IPS-18a (cell line): ENCODE data around the gene SMPDL3B.
A peak's percentile ranks its signal among the peaks of the same experiment; 100 is the strongest.

Source experiments
- H3K27ac ChIP-seq: one replicate; pipeline ENCODE4 v1.5.1; 2013; ENCODE audit warnings: low read length
- H3K27me3 ChIP-seq: one replicate; pipeline ENCODE4 v1.6.1; 2013; ENCODE audit warnings: mild to moderate bottlenecking, low read length; ENCODE audit not compliant: control insufficient read depth, insufficient read depth
- H3K36me3 ChIP-seq: one replicate; pipeline ENCODE4 v1.6.1; 2013; ENCODE audit warnings: low read depth, low read length; ENCODE audit not compliant: control insufficient read depth
- H3K4me1 ChIP-seq: one replicate; pipeline ENCODE4 v1.6.1; 2013; ENCODE audit warnings: low read depth, low read length; ENCODE audit not compliant: control insufficient read depth
- H3K4me3 ChIP-seq: one replicate; pipeline ENCODE4 v1.5.1; 2013; ENCODE audit warnings: low read length
- H3K9ac ChIP-seq: one replicate; pipeline ENCODE4 v1.6.1; 2013; ENCODE audit warnings: mild to moderate bottlenecking, low read length, moderate library complexity
- H3K9me3 ChIP-seq: one replicate; pipeline ENCODE4 v1.6.1; 2013; ENCODE audit warnings: low read depth, low read length; ENCODE audit not compliant: control insufficient read depth

SMPDL3B gene

DNA sequence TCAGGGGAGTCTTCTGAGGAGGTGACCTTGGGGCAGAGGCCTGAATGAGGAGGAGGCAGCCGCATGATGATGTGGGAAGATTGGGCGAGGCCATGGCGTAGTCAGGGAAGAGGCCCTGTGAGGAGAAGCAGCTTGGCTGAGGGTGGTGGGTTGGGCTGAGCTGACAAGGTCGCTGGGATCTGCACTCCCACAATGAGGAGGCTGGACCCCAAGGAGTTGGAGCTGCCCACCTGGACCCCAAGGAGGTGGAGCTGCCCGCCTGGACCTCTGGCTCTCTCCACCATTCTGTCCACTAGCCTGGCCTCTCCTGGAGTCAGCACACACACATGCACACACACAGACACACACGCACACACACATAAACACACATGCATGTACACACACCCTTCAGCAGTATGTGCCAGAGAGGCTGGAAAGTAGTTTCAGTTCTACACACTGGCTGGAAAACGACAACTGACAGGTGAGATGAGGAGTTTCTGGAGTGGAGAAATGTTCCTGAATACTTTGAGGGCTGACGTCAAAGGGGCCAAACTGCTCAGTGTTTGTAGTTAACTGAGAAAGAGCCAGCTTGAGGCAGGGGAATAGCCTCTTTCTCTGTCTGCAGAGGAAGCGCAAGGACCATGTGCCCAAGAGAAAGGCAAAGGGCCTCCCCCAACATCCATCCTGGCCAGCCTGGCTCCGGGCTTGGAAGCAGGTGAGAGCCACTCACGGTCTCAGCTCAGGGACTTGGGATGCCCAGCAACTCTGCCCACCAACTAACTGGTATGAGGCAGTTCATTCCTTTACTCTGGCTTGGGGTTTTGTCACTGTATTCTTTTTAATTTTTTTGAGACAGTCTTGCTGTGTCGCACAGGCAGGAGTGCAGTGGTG is 7.1 kb downstream of the SMPDL3B start:
- no peak overlapping the region for H3K27ac ChIP-seq
- no peak overlapping the region for H3K4me3 ChIP-seq
- H3K9ac ChIP-seq = no peak overlapping the region
- H3K27me3 ChIP-seq = no peaks in the 10 kb centered on the region
- peaks cover 10% of the 10 kb centered on the region for H3K36me3 ChIP-seq
- no peaks in the 10 kb centered on the region for H3K9me3 ChIP-seq
- H3K4me1 ChIP-seq = peaks cover 15% of the 10 kb centered on the region

GRCh38 chr1:27945020-27945419 is 10.2 kb downstream of the SMPDL3B start:
- no peaks in the 10 kb centered on the region for H3K4me1 ChIP-seq
- H3K4me3 ChIP-seq = no peak overlapping the region
- no peak overlapping the region for H3K9ac ChIP-seq
- H3K36me3 ChIP-seq = peaks cover 28% of the 10 kb centered on the region
- H3K27me3 ChIP-seq = no peaks in the 10 kb centered on the region
- H3K9me3 ChIP-seq = no peaks in the 10 kb centered on the region
- H3K27ac ChIP-seq = no peak overlapping the region

DNA sequence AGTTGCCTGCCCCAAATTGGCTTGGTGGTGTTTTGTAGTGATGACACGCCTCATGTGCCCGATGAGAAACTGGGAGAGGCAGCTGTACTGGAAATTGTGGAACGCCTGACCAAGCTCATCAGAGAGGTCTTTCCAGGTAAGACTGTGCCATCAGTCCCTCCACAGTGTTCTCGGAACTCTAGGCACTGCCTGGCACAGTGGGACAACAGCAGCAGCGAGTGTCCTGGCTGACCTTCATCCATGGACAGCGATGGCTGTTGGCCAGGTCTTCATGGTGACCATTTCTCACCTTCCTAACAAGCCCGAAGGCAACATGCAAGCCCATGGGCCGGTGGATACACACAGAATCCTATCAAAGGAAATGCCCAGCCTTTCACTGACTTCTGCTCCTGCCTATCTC is 14.2 kb downstream of the SMPDL3B start:
- Histone ChIP-seq H3K27ac (no peak overlapping the region), H3K9ac (no peak overlapping the region), H3K9me3 (no peaks in the 10 kb centered on the region), H3K36me3 (peaks cover 34% of the 10 kb centered on the region), H3K4me3 (no peak overlapping the region), H3K27me3 (no peaks in the 10 kb centered on the region), H3K4me1 (no peaks in the 10 kb centered on the region)

DNA sequence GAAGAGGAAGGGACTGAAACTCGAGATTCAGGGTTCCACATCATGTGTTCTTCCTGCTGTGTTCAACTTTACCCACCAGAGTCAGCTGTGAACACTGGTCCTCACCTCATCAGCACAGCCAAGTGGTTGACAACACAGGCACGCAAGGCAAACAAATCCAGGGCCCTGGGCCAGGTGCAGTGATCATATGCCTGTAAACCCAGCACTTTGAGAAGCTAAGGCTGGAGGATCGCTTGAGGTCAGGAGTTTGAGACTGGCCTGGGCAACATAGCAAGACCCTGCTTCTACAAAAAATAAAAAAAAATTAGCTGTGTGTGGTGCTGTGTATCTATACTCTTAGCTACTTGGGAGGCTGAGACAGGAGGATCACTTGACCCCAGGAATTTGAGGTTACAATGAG is 16.6 kb downstream of the SMPDL3B start:
- Histone ChIP-seq H3K27ac (no peak overlapping the region), H3K4me1 (no peaks in the 10 kb centered on the region), H3K9ac (no peak overlapping the region), H3K4me3 (no peak overlapping the region), H3K27me3 (no peaks in the 10 kb centered on the region), H3K9me3 (no peaks in the 10 kb centered on the region), H3K36me3 (peaks cover 48% of the 10 kb centered on the region)

- H3K27ac ChIP-seq = no peak overlapping the region
- H3K4me1 ChIP-seq = no peaks in the 10 kb centered on the region
- H3K9me3 ChIP-seq = no peaks in the 10 kb centered on the region
- H3K36me3 ChIP-seq = peaks cover 49% of the 10 kb centered on the region
- H3K4me3 ChIP-seq = no peak overlapping the region
- H3K9ac ChIP-seq = no peak overlapping the region
- no peaks in the 10 kb centered on the region for H3K27me3 ChIP-seq
Observed at GRCh38 chr1:27952147-27952546, 17.3 kb downstream of the SMPDL3B start.

GRCh38 chr1:27954186-27954585 is 19.4 kb downstream of the SMPDL3B start:
- Histone ChIP-seq H3K9me3 (no peaks in the 10 kb centered on the region), H3K27me3 (no peaks in the 10 kb centered on the region), H3K36me3 (peaks cover 45% of the 10 kb centered on the region), H3K4me3 (no peak overlapping the region), H3K27ac (no peak overlapping the region), H3K4me1 (no peaks in the 10 kb centered on the region), H3K9ac (no peak overlapping the region)

GRCh38 chr1:27955076-27955475 is 20.3 kb downstream of the SMPDL3B start:
- Histone ChIP-seq H3K36me3 (peaks cover 37% of the 10 kb centered on the region), H3K27ac (no peak overlapping the region), H3K9ac (no peak overlapping the region), H3K27me3 (no peaks in the 10 kb centered on the region), H3K4me1 (no peaks in the 10 kb centered on the region), H3K4me3 (no peak overlapping the region), H3K9me3 (no peaks in the 10 kb centered on the region)

- no peak overlapping the region for H3K27ac ChIP-seq
- H3K36me3 ChIP-seq = peaks cover 37% of the 10 kb centered on the region
- H3K4me1 ChIP-seq = peaks cover 8% of the 10 kb centered on the region
- no peak overlapping the region for H3K4me3 ChIP-seq
- H3K9ac ChIP-seq = no peak overlapping the region
- no peaks in the 10 kb centered on the region for H3K27me3 ChIP-seq
- no peaks in the 10 kb centered on the region for H3K9me3 ChIP-seq
Observed at GRCh38 chr1:27956761-27957160, 22.0 kb downstream of the SMPDL3B start.

DNA sequence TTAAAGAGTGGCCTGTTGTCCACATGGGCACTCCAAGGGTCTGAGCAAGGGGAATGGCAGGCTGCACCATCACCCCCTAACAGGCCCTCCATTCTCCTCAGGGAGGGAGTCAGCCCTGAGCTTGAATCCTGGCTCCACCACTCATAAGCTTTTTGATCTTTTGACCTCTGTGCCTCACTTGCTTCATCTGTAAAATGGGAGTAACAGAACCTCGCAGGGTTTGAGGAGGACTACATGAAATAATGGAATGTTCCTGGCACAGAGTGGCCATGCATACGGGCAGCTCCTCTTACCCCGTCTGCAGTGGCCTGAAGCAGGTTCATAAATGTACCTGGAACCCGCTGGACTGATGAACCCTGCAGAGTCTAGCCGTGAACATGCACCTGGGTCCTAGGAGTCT is 22.9 kb downstream of the SMPDL3B start:
- Histone ChIP-seq H3K36me3 (peaks cover 37% of the 10 kb centered on the region), H3K4me1 (peaks cover 8% of the 10 kb centered on the region), H3K9ac (no peak overlapping the region), H3K27ac (no peak overlapping the region), H3K9me3 (no peaks in the 10 kb centered on the region), H3K27me3 (no peaks in the 10 kb centered on the region), H3K4me3 (no peak overlapping the region)

DNA sequence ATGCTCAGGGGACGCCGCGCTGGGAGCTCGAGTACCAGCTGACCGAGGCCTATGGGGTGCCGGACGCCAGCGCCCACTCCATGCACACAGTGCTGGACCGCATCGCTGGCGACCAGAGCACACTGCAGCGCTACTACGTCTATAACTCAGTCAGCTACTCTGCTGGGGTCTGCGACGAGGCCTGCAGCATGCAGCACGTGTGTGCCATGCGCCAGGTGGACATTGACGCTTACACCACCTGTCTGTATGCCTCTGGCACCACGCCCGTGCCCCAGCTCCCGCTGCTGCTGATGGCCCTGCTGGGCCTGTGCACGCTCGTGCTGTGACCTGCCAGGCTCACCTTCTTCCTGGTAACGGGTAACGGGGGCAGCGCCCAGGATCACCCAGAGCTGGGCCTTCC is 23.7 kb downstream of the SMPDL3B start:
- H3K27ac ChIP-seq = no peak overlapping the region
- no peaks in the 10 kb centered on the region for H3K27me3 ChIP-seq
- H3K4me1 ChIP-seq = peaks cover 8% of the 10 kb centered on the region
- no peak overlapping the region for H3K9ac ChIP-seq
- no peaks in the 10 kb centered on the region for H3K9me3 ChIP-seq
- H3K36me3 ChIP-seq = peaks cover 28% of the 10 kb centered on the region
- H3K4me3 ChIP-seq = no peak overlapping the region

DNA sequence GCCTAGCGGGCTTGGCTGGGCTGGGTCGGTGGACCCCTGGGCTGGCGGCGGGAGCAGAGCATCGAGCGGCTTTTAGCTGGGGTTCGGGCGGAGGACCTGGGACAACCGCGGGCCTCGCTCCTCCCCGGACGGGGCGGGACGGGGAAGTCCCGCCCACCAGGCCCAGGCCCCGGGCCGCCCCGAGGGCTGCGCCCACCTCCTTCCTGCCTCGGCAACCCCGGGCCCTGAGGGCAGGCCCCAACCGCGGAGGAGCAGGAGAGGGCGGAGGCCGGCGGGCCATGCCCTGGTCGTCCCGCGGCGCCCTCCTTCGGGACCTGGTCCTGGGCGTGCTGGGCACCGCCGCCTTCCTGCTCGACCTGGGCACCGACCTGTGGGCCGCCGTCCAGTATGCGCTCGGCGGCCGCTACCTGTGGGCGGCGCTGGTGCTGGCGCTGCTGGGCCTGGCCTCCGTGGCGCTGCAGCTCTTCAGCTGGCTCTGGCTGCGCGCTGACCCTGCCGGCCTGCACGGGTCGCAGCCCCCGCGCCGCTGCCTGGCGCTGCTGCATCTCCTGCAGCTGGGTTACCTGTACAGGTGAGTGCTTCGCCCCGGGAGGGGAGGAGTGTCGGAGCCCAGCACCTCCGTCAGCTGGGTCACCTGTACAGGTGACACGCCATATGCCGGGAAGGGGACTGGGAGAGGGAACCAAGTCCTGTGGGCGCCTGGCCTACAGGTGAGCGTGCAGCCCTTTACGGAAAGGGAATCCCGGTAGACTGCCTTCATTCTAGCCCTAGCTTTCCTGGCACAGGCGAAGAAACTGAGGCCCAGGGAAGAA is 25.2 kb downstream of the SMPDL3B start, which contains the start of gene XKR8:
XKR8 (plus strand) TSS at position 182 of the 812 bp plus-strand sequence; CDS start at position 279, 97 bp downstream.
- peaks cover 19% of the 10 kb centered on the region for H3K36me3 ChIP-seq
- H3K4me3 ChIP-seq = peak within 1 kb of the TSS; percentile 79
- H3K27me3 ChIP-seq = no peaks in the 10 kb centered on the region
- peak within 1 kb of the TSS; percentile 88 for H3K9ac ChIP-seq
- peak within 1 kb of the TSS; percentile 77 for H3K27ac ChIP-seq
- no peaks in the 10 kb centered on the region for H3K9me3 ChIP-seq
- peaks cover 8% of the 10 kb centered on the region for H3K4me1 ChIP-seq
